ENCODE measurements around the gene COL4A2. TPM values are rescaled to one million over a fixed set of nuclear protein-coding genes. Genes with fewer than 3 reads are reported as not detected.
A peak's percentile ranks its signal among the peaks of the same experiment; 100 is the strongest.
"Not testable (repeated sequence)": the region's sequence is repeated elsewhere in the genome, so short reads cannot be mapped to it uniquely, and the experiment has no call there.

COL4A2 gene
- total RNA-seq, 1 experiment from 2014 or later: 262 TPM

- DNase-seq (ENCODE audit: low read depth): peak; percentile 46
Observed at GRCh38 chr13:110307767-110308655, 927 bp downstream of the COL4A2 start.

- no peak for DNase-seq (ENCODE audit: low read depth)
Observed at GRCh38 chr13:110308656-110309359, 1.7 kb downstream of the COL4A2 start.

GRCh38 chr13:110309661-110310524 is 2.8 kb downstream of the COL4A2 start:
- no peak for DNase-seq (ENCODE audit: low read depth)

GRCh38 chr13:110310541-110311442 is 3.7 kb downstream of the COL4A2 start:
- DNase-seq (ENCODE audit: low read depth): no peak

GRCh38 chr13:110311443-110312338 is 4.6 kb downstream of the COL4A2 start:
- no peak for DNase-seq (ENCODE audit: low read depth)

GRCh38 chr13:110312339-110313031 is 5.4 kb downstream of the COL4A2 start:
- DNase-seq (ENCODE audit: low read depth): peak; percentile 74

- DNase-seq (ENCODE audit: low read depth): not testable (repeated sequence)
Observed at GRCh38 chr13:110313261-110313660, 6.2 kb downstream of the COL4A2 start.

- DNase-seq (ENCODE audit: low read depth): not testable (repeated sequence)
Observed at GRCh38 chr13:110313733-110314132, 6.6 kb downstream of the COL4A2 start.

GRCh38 chr13:110314516-110315245 is 7.6 kb downstream of the COL4A2 start:
- no peak for DNase-seq (ENCODE audit: low read depth)

GRCh38 chr13:110316196-110316595 is 9.1 kb downstream of the COL4A2 start:
- DNase-seq (ENCODE audit: low read depth): no peak

- DNase-seq (ENCODE audit: low read depth): no peak
Observed at GRCh38 chr13:110317093-110317492, 10.0 kb downstream of the COL4A2 start.

- no peak for DNase-seq (ENCODE audit: low read depth)
Observed at GRCh38 chr13:110317496-110318195, 10.6 kb downstream of the COL4A2 start.

- DNase-seq (ENCODE audit: low read depth): no peak
Observed at GRCh38 chr13:110318920-110319319, 11.8 kb downstream of the COL4A2 start.

GRCh38 chr13:110319397-110319773 is 12.3 kb downstream of the COL4A2 start:
- no peak for DNase-seq (ENCODE audit: low read depth)

- DNase-seq (ENCODE audit: low read depth): peak; percentile 87
Observed at GRCh38 chr13:110319774-110320509, 12.9 kb downstream of the COL4A2 start.

GRCh38 chr13:110320645-110321044 is 13.6 kb downstream of the COL4A2 start:
- no peak for DNase-seq (ENCODE audit: low read depth)

- DNase-seq (ENCODE audit: low read depth): not testable (repeated sequence)
Observed at GRCh38 chr13:110321573-110321972, 14.5 kb downstream of the COL4A2 start.

Measured in Daoy (cell line).